GM23338 (cell line): ENCODE data around the gene PBXIP1. TPM values are rescaled to one million over a fixed set of nuclear protein-coding genes. Genes with fewer than 3 reads are reported as not detected.

ENCODE experiments used
- ATAC-seq: fragments of 200-7000 bp; cut with Tn5 transposase; 3 replicates; pipeline ENCODE4 v1.9.1; 2020
- DNase-seq: peaks from one replicate; pipeline ENCODE4 v3.0.0-alpha.2; 2015; ENCODE audit warnings: low spot score
- H2AFZ ChIP-seq: fragments of 200-600 bp; sonication (generic); 2 replicates; pipeline ENCODE4 v1.8.0; 2016; ENCODE audit warnings: antibody characterized with exemption, mild to moderate bottlenecking, moderate library complexity
- H3F3A ChIP-seq: fragments of 200-600 bp; sonication (generic); replicated peaks from 2 replicates; pipeline ENCODE4 v1.8.0; 2017; ENCODE audit warnings: antibody characterized with exemption, mixed run types, low read depth
- H3K27ac ChIP-seq: fragments of 200-600 bp; sonication (generic); 2 replicates; pipeline ENCODE4 v1.6.1; 2016; ENCODE audit warnings: low read depth
- H3K27me3 ChIP-seq: fragments of 200-600 bp; sonication (generic); 2 replicates; pipeline ENCODE4 v1.8.0; 2016; ENCODE audit warnings: mild to moderate bottlenecking, mixed run types, moderate library complexity; ENCODE audit not compliant: insufficient read depth
- H3K36me3 ChIP-seq: fragments of 200-600 bp; sonication (generic); 2 replicates; pipeline ENCODE4 v1.8.0; 2016; ENCODE audit warnings: mild to moderate bottlenecking; ENCODE audit not compliant: insufficient read depth
- H3K4me1 ChIP-seq: fragments of 200-600 bp; sonication (generic); 2 replicates; pipeline ENCODE4 v1.8.0; 2016; ENCODE audit warnings: mild to moderate bottlenecking, moderate library complexity; ENCODE audit not compliant: insufficient read depth
- H3K4me2 ChIP-seq: fragments of 200-600 bp; sonication (generic); 2 replicates; pipeline ENCODE4 v1.7.1; 2017; ENCODE audit warnings: mixed run types
- H3K4me3 ChIP-seq: fragments of 200-600 bp; sonication (generic); 2 replicates; pipeline ENCODE4 v1.6.1; 2016; ENCODE audit warnings: mixed run types
- H3K79me2 ChIP-seq: fragments of 200-600 bp; sonication (generic); replicated peaks from 2 replicates; pipeline ENCODE4 v1.8.0; 2017; ENCODE audit warnings: mild to moderate bottlenecking; ENCODE audit not compliant: insufficient read depth
- H3K9me2 ChIP-seq: fragments of 200-600 bp; sonication (generic); 2 replicates; pipeline ENCODE4 v1.8.0; 2017; ENCODE audit not compliant: insufficient read depth
- H4K20me1 ChIP-seq: fragments of 200-600 bp; sonication (generic); replicated peaks from 2 replicates; pipeline ENCODE4 v1.8.0; 2017; ENCODE audit warnings: mild to moderate bottlenecking; ENCODE audit not compliant: insufficient read depth
- H3K27ac Mint-ChIP-seq: 2 replicates; pipeline ENCODE4 v1.8.0; 2020; ENCODE audit warnings: inconsistent platforms, mild to moderate bottlenecking, moderate library complexity, mixed read lengths
- H3K27me3 Mint-ChIP-seq: 3 replicates; pipeline ENCODE4 v1.8.0; 2022; ENCODE audit warnings: low read depth, mild to moderate bottlenecking, moderate library complexity, mixed read lengths, inconsistent platforms; ENCODE audit not compliant: insufficient read depth, poor library complexity
- H3K36me3 Mint-ChIP-seq: 3 replicates; pipeline ENCODE4 v1.8.0; 2021; ENCODE audit warnings: low read depth, mild to moderate bottlenecking, inconsistent platforms, moderate library complexity, mixed read lengths
- H3K4me1 Mint-ChIP-seq: 3 replicates; pipeline ENCODE4 v1.8.0; 2020; ENCODE audit warnings: mild to moderate bottlenecking, inconsistent platforms, mixed read lengths
- H3K4me3 Mint-ChIP-seq: 3 replicates; pipeline ENCODE4 v1.8.0; 2021; ENCODE audit warnings: moderate library complexity, mild to moderate bottlenecking, inconsistent platforms, mixed read lengths
- H3K9me3 Mint-ChIP-seq: 3 replicates; pipeline ENCODE4 v1.8.0; 2020; ENCODE audit warnings: moderate library complexity, mild to moderate bottlenecking, inconsistent platforms, mixed read lengths
- EZH2 ChIP-seq: fragments of 200-600 bp; sonication (generic); IDR thresholded peaks from one replicate; pipeline ENCODE4 v1.8.0; 2017; ENCODE audit warnings: antibody characterized with exemption, mild to moderate bottlenecking, low read depth; ENCODE audit not compliant: unreplicated experiment
- polyA plus RNA-seq: library from polyadenylated mRNA; unstranded; fragments of >200 nt; fragmentation: Nextera tagmentation; extraction: Ambion mirVana; gene quantifications from 2 replicates; pipeline ENCODE4 v1.2.1, GENCODE V29; 2016
- total RNA-seq: library from RNA; depleted of rRNA; stranded (reverse); fragments of >200 nt; shearing (Covaris generic); gene quantifications from 2 replicates; pipeline ENCODE4 v1.2.3, GENCODE V29; 2014
- TF ChIP-seq, protein P1 (sequence below): fragments of 250-450 bp; sonication (Bioruptor Pico); IDR thresholded peaks from 2 replicates; pipeline ENCODE4 v1.5.0; 2020; ENCODE audit warnings: mild to moderate bottlenecking, moderate library complexity
- TF ChIP-seq, protein P2 (sequence below): IDR thresholded peaks from 2 replicates; pipeline ENCODE4 v1.6.1; 2016; ENCODE audit warnings: antibody characterized with exemption

PBXIP1 gene
- total and polyA plus RNA-seq, 2 experiments from 2014 or later = 7.0 to 31.8 TPM

DNA sequence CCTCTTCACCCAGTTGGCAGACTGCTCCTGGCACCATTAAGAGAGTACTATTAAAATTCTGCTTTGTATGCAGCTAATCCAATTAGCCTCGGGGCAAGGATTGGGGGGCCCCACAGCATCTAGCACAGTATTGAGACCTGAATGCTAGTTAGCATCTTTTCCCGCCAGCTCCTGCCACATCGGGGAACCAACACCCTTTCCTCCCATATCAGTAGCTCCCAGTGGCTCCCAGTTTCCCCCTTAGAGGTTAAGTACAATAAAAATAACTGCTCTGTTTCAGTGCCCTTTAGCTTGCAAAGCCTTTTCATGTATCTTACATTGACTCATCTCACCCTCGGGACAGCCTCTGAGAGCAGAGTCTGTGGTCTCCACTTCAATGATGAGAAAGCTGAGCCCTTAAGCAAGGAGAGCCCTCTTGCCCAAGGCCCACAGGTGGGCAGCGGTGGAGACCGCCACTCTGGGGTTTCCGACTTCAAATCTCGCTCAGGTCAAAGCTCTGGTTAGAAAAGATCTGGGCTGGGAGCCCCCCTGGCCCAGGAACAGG is 15.2 kb downstream of the PBXIP1 start:
- Mint-ChIP-seq H3K9me3 (peaks cover 3% of the 10 kb centered on the region; the same call in 1 of the 3 replicates), H3K36me3 (no peaks in the 10 kb centered on the region; the same call in 2 of the 3 replicates), H3K27ac (no peak overlapping the region), H3K4me3 (no peak overlapping the region; the same call in 2 of the 3 replicates), H3K4me1 (peaks cover 32% of the 10 kb centered on the region), H3K27me3 (peaks cover 24% of the 10 kb centered on the region)
- no peaks in the 10 kb centered on the region for H4K20me1 ChIP-seq
- H3K27me3 ChIP-seq = no peaks in the 10 kb centered on the region; the same call in 1 of the 2 replicates
- H3K79me2 ChIP-seq = no peaks in the 10 kb centered on the region; the same call in 1 of the 2 replicates
- peaks cover 10% of the 10 kb centered on the region for H3F3A ChIP-seq
- H3K36me3 ChIP-seq = no peaks in the 10 kb centered on the region
- TF ChIP-seq, protein P1, sequence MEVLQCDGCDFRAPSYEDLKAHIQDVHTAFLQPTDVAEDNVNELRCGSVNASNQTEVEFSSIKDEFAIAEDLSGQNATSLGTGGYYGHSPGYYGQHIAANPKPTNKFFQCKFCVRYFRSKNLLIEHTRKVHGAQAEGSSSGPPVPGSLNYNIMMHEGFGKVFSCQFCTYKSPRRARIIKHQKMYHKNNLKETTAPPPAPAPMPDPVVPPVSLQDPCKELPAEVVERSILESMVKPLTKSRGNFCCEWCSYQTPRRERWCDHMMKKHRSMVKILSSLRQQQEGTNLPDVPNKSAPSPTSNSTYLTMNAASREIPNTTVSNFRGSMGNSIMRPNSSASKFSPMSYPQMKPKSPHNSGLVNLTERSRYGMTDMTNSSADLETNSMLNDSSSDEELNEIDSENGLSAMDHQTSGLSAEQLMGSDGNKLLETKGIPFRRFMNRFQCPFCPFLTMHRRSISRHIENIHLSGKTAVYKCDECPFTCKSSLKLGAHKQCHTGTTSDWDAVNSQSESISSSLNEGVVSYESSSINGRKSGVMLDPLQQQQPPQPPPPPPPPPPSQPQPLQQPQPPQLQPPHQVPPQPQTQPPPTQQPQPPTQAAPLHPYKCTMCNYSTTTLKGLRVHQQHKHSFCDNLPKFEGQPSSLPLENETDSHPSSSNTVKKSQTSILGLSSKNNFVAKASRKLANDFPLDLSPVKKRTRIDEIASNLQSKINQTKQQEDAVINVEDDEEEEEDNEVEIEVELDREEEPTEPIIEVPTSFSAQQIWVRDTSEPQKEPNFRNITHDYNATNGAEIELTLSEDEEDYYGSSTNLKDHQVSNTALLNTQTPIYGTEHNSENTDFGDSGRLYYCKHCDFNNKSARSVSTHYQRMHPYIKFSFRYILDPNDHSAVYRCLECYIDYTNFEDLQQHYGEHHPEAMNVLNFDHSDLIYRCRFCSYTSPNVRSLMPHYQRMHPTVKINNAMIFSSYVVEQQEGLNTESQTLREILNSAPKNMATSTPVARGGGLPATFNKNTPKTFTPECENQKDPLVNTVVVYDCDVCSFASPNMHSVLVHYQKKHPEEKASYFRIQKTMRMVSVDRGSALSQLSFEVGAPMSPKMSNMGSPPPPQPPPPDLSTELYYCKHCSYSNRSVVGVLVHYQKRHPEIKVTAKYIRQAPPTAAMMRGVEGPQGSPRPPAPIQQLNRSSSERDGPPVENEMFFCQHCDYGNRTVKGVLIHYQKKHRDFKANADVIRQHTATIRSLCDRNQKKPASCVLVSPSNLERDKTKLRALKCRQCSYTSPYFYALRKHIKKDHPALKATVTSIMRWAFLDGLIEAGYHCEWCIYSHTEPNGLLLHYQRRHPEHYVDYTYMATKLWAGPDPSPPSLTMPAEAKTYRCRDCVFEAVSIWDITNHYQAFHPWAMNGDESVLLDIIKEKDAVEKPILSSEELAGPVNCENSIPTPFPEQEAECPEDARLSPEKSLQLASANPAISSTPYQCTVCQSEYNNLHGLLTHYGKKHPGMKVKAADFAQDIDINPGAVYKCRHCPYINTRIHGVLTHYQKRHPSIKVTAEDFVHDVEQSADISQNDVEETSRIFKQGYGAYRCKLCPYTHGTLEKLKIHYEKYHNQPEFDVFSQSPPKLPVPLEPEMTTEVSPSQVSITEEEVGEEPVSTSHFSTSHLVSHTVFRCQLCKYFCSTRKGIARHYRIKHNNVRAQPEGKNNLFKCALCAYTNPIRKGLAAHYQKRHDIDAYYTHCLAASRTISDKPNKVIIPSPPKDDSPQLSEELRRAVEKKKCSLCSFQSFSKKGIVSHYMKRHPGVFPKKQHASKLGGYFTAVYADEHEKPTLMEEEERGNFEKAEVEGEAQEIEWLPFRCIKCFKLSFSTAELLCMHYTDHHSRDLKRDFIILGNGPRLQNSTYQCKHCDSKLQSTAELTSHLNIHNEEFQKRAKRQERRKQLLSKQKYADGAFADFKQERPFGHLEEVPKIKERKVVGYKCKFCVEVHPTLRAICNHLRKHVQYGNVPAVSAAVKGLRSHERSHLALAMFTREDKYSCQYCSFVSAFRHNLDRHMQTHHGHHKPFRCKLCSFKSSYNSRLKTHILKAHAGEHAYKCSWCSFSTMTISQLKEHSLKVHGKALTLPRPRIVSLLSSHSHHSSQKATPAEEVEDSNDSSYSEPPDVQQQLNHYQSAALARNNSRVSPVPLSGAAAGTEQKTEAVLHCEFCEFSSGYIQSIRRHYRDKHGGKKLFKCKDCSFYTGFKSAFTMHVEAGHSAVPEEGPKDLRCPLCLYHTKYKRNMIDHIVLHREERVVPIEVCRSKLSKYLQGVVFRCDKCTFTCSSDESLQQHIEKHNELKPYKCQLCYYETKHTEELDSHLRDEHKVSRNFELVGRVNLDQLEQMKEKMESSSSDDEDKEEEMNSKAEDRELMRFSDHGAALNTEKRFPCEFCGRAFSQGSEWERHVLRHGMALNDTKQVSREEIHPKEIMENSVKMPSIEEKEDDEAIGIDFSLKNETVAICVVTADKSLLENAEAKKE (CRISPR knock-in tag) = no peak
- TF ChIP-seq EZH2 = no peak
- TF ChIP-seq, protein P2, sequence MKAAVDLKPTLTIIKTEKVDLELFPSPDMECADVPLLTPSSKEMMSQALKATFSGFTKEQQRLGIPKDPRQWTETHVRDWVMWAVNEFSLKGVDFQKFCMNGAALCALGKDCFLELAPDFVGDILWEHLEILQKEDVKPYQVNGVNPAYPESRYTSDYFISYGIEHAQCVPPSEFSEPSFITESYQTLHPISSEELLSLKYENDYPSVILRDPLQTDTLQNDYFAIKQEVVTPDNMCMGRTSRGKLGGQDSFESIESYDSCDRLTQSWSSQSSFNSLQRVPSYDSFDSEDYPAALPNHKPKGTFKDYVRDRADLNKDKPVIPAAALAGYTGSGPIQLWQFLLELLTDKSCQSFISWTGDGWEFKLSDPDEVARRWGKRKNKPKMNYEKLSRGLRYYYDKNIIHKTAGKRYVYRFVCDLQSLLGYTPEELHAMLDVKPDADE = no peak
- H2AFZ ChIP-seq = no peak overlapping the region
- DNase-seq (no peak), ATAC-seq (no peak)
- H3K4me2 ChIP-seq = no peak overlapping the region
- no peaks in the 10 kb centered on the region; the same call in 1 of the 2 replicates for H3K9me2 ChIP-seq
- no peak overlapping the region for H3K4me3 ChIP-seq
- no peak overlapping the region for H3K27ac ChIP-seq
- H3K4me1 ChIP-seq = peaks cover 18% of the 10 kb centered on the region

DNA sequence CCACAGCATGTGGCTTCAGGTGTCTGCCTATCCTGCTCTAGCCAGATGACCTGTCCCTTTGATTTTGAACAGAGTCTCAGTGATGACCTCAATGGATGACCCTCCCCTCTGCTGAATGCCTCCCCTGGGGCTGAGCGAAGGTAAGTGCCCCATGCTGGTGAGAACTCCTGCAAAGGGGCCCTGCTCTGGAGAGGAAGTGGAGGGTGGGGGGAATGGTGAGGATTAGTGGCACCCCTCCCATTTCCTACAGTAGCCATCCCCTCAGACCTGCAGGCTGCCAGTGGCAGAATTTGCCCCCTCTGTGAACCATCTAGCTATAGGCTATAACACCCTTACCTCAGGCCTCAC is 15.7 kb downstream of the PBXIP1 start:
- Histone ChIP-seq H4K20me1 (no peaks in the 10 kb centered on the region), H3K4me1 (peaks cover 19% of the 10 kb centered on the region), H3K27ac (no peak overlapping the region), H2AFZ (no peak overlapping the region), H3K9me2 (no peaks in the 10 kb centered on the region; the same call in 1 of the 2 replicates), H3F3A (peaks cover 10% of the 10 kb centered on the region), H3K4me3 (no peak overlapping the region), H3K79me2 (no peaks in the 10 kb centered on the region; the same call in 1 of the 2 replicates), H3K4me2 (no peak overlapping the region), H3K36me3 (no peaks in the 10 kb centered on the region), H3K27me3 (no peaks in the 10 kb centered on the region; the same call in 1 of the 2 replicates)
- peaks cover 3% of the 10 kb centered on the region; the same call in 1 of the 3 replicates for H3K9me3 Mint-ChIP-seq
- ATAC-seq (no peak), DNase-seq (no peak)
- H3K4me3 Mint-ChIP-seq = no peak overlapping the region; the same call in 2 of the 3 replicates
- H3K27me3 Mint-ChIP-seq = peaks cover 24% of the 10 kb centered on the region
- H3K27ac Mint-ChIP-seq = no peak overlapping the region
- peaks cover 32% of the 10 kb centered on the region for H3K4me1 Mint-ChIP-seq
- no peaks in the 10 kb centered on the region; the same call in 2 of the 3 replicates for H3K36me3 Mint-ChIP-seq
- TF ChIP-seq, protein P2 = no peak
